Pancreas (tissue), 10 donors: ENCODE data around the gene ITGA8. TPM values are rescaled to one million over a fixed set of nuclear protein-coding genes. Genes with fewer than 3 reads are reported as not detected.

Source experiments
- ATAC-seq, 4 donors: fragments of 200-7000 bp; cut with Tn5 transposase; one replicate each; pipeline versions ENCODE4 v1.8.0 to v1.9.1; 2020; ENCODE audit warnings: mild to moderate bottlenecking in 4 of 4, moderate library complexity in 4 of 4
- DNase-seq, 6 donors: peaks; one replicate each; pipeline ENCODE4 v3.0.0-alpha.2; 2020
- FAIRE-seq: peaks from 2 replicates; lab custom pipeline; 2012; peaks lifted over from hg19 to GRCh38; lab: Jason Lieb, UNC
- H3K27ac ChIP-seq, 4 donors: fragments of 200-600 bp; sonication (generic); 1 replicate in 3 of 4; 2 replicates in 1 of 4; pipeline versions ENCODE4 v1.5.0 to v1.8.0; 2020
- H3K27me3 ChIP-seq, 4 donors: fragments of 200-600 bp; one replicate each; pipeline ENCODE4 v1.8.0; 2021
- H3K36me3 ChIP-seq, 3 donors: fragments of 200-600 bp; sonication (generic) in 1 of 3; one replicate each; pipeline versions ENCODE4 v1.5.0 to v1.8.0; 2020 to 2021
- H3K4me1 ChIP-seq, 3 donors: fragments of 200-600 bp; one replicate each; pipeline ENCODE4 v1.8.0; 2021
- H3K4me3 ChIP-seq, 4 donors: fragments of 200-600 bp; sonication (generic) in 2 of 4; one replicate each; pipeline versions ENCODE4 v1.5.0 to v1.8.0; 2020 to 2021
- H3K9me3 ChIP-seq, 4 donors: fragments of 200-600 bp; one replicate each; pipeline ENCODE4 v1.8.0; 2021
- WGBS, 2 donors: extraction: QIAGEN DNeasy Blood & Tissue Kit; methylation state at CpG; one replicate each; pipeline ENCODE4 v1.1.7; 2013; 5-methylcytosine and 5-hydroxymethylcytosine counted together
- intact Hi-C, 3 donors: fragments of 100-400 bp; cut with DNase I; formaldehyde crosslinking; loops; one replicate each; pipeline versions ENCODE4 v1.11.1 to v1.14.2; 2022
- polyA plus RNA-seq, 2 donors: library from polyadenylated mRNA; stranded (reverse); fragments of 200-250 nt; gene quantifications; one replicate each; pipeline ENCODE4 v1.2.3, GENCODE V29; 2013
- total RNA-seq, 6 donors: library from RNA; stranded (reverse); fragmentation: NEBNext Ultra II Directional in 4 of 6; extraction: Animal tissue kit (Norgen Biotek cat#: 25700) in 4 of 6; gene quantifications; one replicate each; pipeline versions ENCODE4 v1.2.1 to v1.2.4, GENCODE V29; 2021 to 2023
- TF ChIP-seq, protein P1 (sequence below), 4 donors: fragments of 200-600 bp; sonication (generic) in 3 of 4; IDR thresholded peaks; one replicate each; pipeline versions ENCODE4 v1.5.0 to v1.8.0; 2021; ENCODE audit warnings: antibody characterized with exemption in 4 of 4
- donor health status: healthy with polysubstance abuse.
- donor health status: DM: no; HTN: no; CAD: no; lungs with moderate emphysema.
- donor health status: DM: no; HTN: no; CAD: no.
- donor health status: control.
- donor health status: control.
- donor health status: Bipolar disorder and iron deficiency.
- donor health status: DM: yes; HTN: yes; CAD: no.
- donor health status: DM: no; HTN: no; CAD: no.
- donor health status: DM: no; HTN: no; CAD: no.
- donor health status: DM: yes; HTN: yes; CAD: no.

Gene ITGA8
- total and polyA plus RNA-seq, 8 donors: 0.12 to 1.1 (median 0.52) TPM

DNA sequence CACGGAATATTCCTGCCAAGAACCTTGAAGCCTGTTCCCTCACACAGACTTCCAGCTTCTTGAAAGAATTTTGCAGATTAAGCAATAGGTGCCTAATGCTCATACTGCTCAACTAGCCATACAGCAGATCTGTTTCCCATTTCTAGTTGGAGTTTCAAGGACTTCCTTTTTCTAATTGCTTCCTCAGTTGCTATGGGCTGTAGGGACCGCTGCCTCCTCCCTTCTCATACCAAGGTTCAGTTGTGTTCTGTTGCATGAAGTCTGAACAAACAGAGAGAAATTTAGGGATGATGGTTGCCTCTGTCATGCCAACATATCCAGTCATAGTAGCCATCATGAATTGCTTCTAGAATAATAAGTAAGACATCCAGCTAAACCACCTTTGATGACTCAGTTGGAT, 6.8 kb downstream of the ITGA8 start:
- 54 to 64% methylated on average over 2 of the region's 2 CpGs for WGBS, 2 donors
- no peak for ATAC-seq
- Histone ChIP-seq H3K9me3 (no peaks in the 10 kb centered on the region), H3K27ac (no peak overlapping the region), H3K27me3 (peaks cover 0 to 6% (median 3%) of the 10 kb centered on the region in 4 donors), H3K4me3 (no peak overlapping the region), H3K4me1 (no peaks in the 10 kb centered on the region), H3K36me3 (no peaks in the 10 kb centered on the region)
- no peak for DNase-seq
- intact Hi-C loops: loop anchor here in 1 of 3 donors (10.0 kb wide), 1 partner anchor 278 kb away; no protein-coding TSS in a partner anchor
- FAIRE-seq: no peak
- TF ChIP-seq, protein P1, sequence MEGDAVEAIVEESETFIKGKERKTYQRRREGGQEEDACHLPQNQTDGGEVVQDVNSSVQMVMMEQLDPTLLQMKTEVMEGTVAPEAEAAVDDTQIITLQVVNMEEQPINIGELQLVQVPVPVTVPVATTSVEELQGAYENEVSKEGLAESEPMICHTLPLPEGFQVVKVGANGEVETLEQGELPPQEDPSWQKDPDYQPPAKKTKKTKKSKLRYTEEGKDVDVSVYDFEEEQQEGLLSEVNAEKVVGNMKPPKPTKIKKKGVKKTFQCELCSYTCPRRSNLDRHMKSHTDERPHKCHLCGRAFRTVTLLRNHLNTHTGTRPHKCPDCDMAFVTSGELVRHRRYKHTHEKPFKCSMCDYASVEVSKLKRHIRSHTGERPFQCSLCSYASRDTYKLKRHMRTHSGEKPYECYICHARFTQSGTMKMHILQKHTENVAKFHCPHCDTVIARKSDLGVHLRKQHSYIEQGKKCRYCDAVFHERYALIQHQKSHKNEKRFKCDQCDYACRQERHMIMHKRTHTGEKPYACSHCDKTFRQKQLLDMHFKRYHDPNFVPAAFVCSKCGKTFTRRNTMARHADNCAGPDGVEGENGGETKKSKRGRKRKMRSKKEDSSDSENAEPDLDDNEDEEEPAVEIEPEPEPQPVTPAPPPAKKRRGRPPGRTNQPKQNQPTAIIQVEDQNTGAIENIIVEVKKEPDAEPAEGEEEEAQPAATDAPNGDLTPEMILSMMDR (IDR thresholded peaks at IDR 0.05): no peak

DNA sequence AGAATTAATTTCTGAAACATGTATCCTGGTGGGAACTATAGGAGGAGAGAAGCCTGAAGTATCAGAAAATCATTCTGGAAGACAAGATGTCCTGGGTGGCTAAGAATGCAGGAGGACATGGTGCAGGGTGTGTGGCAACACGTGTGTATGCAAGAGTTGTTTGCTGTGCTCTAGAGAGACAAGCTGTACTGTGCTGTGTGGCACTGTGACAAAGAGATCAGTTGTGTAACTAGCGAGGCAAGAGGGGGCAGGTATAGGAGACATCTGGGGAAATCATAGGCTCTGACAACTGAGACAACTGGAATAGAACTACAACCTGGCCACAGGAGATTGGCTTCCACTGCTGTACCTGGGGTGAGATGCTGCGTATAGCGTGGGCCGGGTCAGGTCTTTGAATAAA, 9.3 kb downstream of the ITGA8 start:
- Histone ChIP-seq H3K27ac (no peak overlapping the region), H3K4me1 (no peaks in the 10 kb centered on the region), H3K36me3 (no peaks in the 10 kb centered on the region), H3K9me3 (no peaks in the 10 kb centered on the region), H3K27me3 (no peaks in the 10 kb centered on the region), H3K4me3 (no peak overlapping the region)
- ATAC-seq (no peak), FAIRE-seq (no peak), DNase-seq (no peak)
- TF ChIP-seq, protein P1 (IDR thresholded peaks at IDR 0.05): no peak
- 56 to 61% methylated on average over 5 of the region's 5 CpGs for WGBS, 2 donors
- intact Hi-C loops: loop anchor here in 1 of 3 donors (10.0 kb wide), 1 partner anchor 276 kb away; no protein-coding TSS in a partner anchor

DNA sequence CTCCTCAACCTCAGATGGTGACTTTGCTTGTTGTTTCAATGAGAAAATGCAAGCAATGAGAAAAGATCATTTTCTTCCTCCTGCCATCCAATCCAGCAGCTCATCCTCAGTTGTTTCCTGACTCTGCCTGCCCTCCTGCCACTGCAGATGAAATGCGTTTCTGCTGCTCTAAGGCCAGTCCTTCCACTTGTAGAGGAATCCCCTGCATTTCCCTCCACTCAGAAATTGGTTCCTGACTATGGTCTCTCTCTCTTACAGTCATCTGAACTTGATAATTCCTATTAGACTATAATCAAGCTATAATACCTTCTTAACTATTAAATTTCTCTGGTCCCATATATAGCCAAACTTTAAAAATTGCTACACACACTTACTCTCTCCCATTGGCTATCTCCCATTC, 14.4 kb downstream of the ITGA8 start:
- Histone ChIP-seq H3K27me3 (no peaks in the 10 kb centered on the region), H3K36me3 (no peaks in the 10 kb centered on the region), H3K4me3 (no peak overlapping the region), H3K27ac (no peak overlapping the region), H3K4me1 (no peaks in the 10 kb centered on the region), H3K9me3 (no peaks in the 10 kb centered on the region)
- TF ChIP-seq, protein P1 (IDR thresholded peaks at IDR 0.05): no peak
- intact Hi-C loops: no loop called here
- no peak for ATAC-seq
- FAIRE-seq: no peak
- no peak for DNase-seq
- 40 to 58% methylated on average over 1 of the region's 1 CpG for WGBS, 2 donors

DNA sequence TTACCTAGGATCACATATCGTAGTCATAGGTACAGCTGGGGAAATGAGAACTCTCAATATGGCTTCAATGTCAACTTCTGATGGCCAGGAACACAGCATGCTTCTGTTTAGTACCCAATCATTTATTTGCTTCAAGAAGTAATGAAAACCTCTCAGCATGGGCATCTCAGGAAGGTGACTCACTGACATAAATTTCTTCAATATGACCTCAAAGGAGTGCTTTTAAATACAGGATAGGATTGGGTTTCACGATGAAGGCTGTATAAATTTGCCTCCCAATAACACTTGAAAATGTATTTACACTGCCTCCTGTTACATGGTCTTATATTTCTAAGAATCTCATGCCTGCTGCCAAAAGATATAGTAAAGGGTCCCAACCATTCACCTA, 15.1 kb downstream of the ITGA8 start:
- no peaks in the 10 kb centered on the region for H3K27me3 ChIP-seq
- FAIRE-seq (no peak), ATAC-seq (no peak), DNase-seq (no peak)
- no peaks in the 10 kb centered on the region for H3K36me3 ChIP-seq
- intact Hi-C loops: no loop called here
- no peaks in the 10 kb centered on the region for H3K9me3 ChIP-seq
- H3K4me3 ChIP-seq: no peak overlapping the region
- TF ChIP-seq, protein P1 (IDR thresholded peaks at IDR 0.05): no peak
- whole genome bisulfite sequencing, 2 donors: 56 to 63% methylated on average over 2 of the region's 2 CpGs
- H3K27ac ChIP-seq: no peak overlapping the region
- no peaks in the 10 kb centered on the region for H3K4me1 ChIP-seq

DNA sequence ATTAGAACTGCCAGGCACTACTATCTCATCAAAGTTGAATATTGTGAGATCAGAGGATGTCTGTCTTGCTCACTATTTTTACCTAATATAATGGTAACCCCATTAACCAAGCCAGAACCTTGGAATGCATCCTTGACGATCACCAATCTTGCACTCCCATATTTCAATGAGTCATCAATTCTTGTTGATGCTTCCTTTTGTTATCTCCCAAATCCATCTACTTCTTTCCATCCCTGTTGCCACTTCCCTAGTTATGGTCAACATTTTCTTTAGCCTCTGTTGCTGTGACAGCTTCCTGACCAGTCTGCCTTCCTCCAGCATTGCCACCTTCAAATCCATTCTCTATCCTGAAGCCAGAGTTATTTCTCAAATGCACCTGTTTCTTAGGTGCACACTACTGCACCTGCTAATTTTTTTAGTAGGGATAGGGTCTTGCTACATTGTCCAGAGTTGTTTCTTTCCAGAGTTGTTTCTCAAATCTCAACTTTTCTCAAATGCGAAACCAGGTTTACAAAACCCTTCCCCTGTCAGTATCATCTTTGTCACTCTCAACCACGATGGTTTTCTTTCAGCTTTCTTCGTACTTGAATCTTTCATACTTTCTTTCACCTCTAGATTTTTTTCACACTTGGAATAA, 15.7 kb downstream of the ITGA8 start:
- WGBS, 2 donors: 71 to 80% methylated on average over 4 of the region's 4 CpGs
- Histone ChIP-seq H3K27ac (no peak overlapping the region), H3K27me3 (peaks cover 0 to under 1% (median 0%) of the 10 kb centered on the region in 4 donors), H3K9me3 (no peaks in the 10 kb centered on the region), H3K36me3 (no peaks in the 10 kb centered on the region), H3K4me1 (no peaks in the 10 kb centered on the region), H3K4me3 (no peak overlapping the region)
- intact Hi-C loops: no loop called here
- no peak for DNase-seq
- no peak for ATAC-seq
- no peak for FAIRE-seq
- TF ChIP-seq, protein P1 (IDR thresholded peaks at IDR 0.05): no peak
